Smooth muscle cell of the coronary artery (primary cell): ENCODE results near the gene CFAP210. TPM values are rescaled to one million over a fixed set of nuclear protein-coding genes. Genes with fewer than 3 reads are reported as not detected.

Experiments
- total RNA-seq: library from RNA; depleted of rRNA; stranded (reverse); fragments of >200 nt; gene quantifications from 2 replicates; pipeline ENCODE4 v1.2.3, GENCODE V29; 2014; ENCODE audit warnings: low replicate concordance

CFAP210 gene, protein sequence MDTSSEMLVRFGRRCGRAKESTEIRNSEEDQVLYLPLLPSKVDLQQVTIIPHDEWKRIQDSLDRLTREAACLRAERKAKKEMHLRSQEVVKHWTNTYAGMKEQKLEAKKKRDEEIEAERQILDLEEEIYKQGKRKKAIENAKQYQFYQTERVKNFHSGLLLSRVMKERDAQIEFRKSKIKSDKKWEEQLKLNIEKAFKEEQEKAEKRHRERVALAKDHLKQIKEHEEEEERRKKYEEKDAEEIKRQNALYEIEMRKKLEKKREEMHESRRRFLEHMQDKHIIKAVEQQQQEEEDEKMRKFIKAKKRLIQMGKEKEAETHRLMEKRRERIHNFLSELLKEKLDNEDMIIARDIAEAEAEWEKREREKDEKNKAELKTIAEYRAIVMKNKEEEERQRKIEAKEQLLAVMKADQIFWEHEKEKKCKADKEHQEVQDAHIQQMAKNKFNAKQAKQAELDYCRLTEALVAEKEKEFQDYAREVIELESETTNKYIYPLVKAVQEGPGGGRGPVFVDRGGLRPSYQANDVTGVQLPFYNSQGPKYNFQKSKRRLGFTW
- not detected in 2 replicates for total RNA-seq

DNA sequence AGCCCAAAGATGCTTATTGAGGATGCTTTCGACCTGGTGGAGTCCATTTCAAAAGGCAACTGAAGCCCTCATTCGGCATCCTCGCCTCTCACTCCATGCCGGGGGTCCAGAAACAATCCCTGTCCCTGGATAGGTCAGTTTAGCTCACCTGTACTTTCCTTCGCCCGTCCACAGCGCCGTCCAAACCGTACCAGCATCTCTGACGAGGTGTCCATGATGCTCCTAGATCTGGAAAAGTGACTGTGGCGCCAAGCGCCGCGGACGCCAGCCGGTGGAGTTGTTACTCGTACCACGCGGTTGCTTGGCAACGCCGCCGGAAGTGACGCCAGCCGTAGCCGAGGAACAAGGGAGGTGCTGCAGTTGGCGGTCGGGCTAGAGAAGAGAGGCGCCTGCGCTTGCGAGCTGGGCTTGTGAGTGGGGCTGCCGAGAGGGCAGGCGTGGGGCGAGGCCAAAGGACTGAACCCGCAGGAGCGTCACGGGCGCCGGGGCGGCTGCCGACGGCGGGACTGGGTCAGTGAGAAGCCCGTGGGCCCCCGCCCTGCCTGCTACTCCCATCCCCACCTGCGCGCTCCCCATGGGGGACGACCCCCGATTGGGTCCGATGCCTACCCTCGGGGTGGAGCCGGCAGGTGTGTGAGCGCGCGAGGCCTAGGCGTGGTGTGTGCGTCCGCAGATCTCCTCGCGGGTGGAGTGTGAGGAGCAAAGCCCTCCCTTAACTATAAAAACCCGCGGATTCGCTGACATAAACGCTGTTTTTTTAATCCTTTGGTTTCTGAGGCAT is at the start of gene CFAP210, which contains the start of gene PHOSPHO2:
TSS of gene CFAP210 (minus strand) at position 293 of the 781 bp plus-strand sequence. CDS start at position 215, 78 bp downstream.
TSS of gene PHOSPHO2 (plus strand) at position 357 of the 781 bp plus-strand sequence. CDS start 6,503 bp downstream, outside the sequence.

Other genes with a start within 250 kb of the CFAP210 start
- gene BBS5, start 214.9 kb downstream of the CFAP210 start, total RNA-seq: 2.3 and 4.1 TPM in 2 replicates
- gene KLHL41, start 184.7 kb downstream of the CFAP210 start, total RNA-seq: 0.15 and 2.6 TPM in 2 replicates
- 9.7 and 15.0 TPM in 2 replicates for gene FASTKD1, start 120.5 kb downstream of the CFAP210 start, total RNA-seq
- 14.7 and 20.7 TPM in 2 replicates for gene PPIG, start 110.1 kb downstream of the CFAP210 start, total RNA-seq
- gene PHOSPHO2, start 64 bp upstream of the CFAP210 start, total RNA-seq: 0.94 and 1.2 TPM in 2 replicates
- 2.4 and 3.0 TPM in 2 replicates for gene KLHL23, start 39.4 kb upstream of the CFAP210 start, total RNA-seq
- 37.2 and 87.2 TPM in 2 replicates for gene SSB, start 104.5 kb upstream of the CFAP210 start, total RNA-seq
- gene METTL5, start 130.5 kb upstream of the CFAP210 start, total RNA-seq: 32.7 and 35.9 TPM in 2 replicates
- gene UBR3, start 133.0 kb upstream of the CFAP210 start, total RNA-seq: 24.3 and 24.7 TPM in 2 replicates